Stimulated activated CD8-positive, alpha-beta memory T cell treated with anti-CD3 and anti-CD28 coated beads, Interleukin-15, amount 100 ng/mL, for 24 hours (primary cell): ENCODE results near the gene ABLIM2.

Experiments
- DNase-seq: peaks from one replicate; pipeline ENCODE4 v3.0.0-alpha.2; 2020; ENCODE audit warnings: low read depth

ABLIM2 gene

GRCh38 chr4:8070736-8071718, 87.6 kb downstream of the ABLIM2 start:
- DNase-seq: no peak

DNA sequence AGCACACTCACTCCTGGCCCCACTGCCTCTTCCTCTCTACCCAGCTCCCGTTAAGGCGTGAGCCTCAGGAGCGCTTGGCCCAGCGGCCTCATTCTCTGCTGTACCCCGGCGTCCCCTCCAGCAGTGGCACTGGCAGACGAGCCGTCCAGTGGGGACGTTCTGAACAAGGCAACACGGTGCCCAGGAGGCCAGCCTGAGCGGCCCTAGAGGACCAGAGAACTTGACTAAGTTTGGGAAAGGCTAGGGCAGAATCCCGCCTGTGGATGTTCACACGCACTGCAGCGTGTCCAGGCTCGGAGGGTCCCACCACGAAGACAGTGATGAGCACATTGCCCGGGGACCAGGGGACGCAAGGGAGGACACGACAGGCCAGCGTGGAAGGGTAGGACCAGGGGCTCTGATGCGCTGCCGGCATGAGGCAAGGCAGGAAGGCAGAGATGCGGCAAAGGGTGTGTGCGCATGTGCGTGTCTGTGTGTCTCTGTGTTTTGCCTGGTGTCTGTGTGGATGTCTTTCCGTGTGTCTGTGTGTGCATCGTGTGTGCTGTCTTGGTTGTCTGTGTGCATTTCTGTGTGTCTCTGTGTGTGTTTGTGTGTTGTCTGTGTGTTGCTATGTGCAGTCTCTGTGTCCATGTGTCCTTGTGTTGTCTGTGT, 89.4 kb downstream of the ABLIM2 start:
- DNase-seq: no peak

- no peak for DNase-seq
Observed at GRCh38 chr4:8067945-8068896, 90.4 kb downstream of the ABLIM2 start.

- no peak for DNase-seq
Observed at GRCh38 chr4:8067274-8067936, 91.2 kb downstream of the ABLIM2 start.

DNA sequence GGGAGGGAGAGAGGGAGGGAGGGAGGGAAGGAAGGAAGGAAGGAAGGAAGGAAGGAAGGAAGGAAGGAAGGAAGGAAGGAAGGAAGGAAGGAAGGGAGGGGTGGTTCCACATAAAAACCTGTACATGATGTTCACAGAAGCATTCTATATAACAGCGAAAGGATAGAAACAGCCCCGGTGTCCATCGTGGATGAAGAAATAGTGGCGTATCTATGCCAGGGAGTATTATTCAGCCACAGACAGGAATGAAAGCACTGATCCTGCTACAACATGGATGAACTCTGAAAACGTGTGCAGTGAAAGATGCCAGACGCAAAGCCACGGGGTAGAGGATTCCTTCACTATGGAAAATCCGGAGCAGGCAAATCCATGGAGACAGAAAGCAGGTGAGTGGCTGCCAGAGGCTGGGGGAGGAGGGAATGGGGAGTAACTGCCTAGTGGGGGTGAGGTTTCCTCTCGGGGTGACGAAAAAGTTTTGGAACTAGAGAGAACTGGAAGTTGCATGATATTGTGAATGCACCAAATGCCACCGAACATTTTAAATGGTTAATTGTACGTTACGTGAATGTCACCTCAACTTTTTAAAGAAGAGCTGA, 92.2 kb downstream of the ABLIM2 start:
- DNase-seq: no peak

DNA sequence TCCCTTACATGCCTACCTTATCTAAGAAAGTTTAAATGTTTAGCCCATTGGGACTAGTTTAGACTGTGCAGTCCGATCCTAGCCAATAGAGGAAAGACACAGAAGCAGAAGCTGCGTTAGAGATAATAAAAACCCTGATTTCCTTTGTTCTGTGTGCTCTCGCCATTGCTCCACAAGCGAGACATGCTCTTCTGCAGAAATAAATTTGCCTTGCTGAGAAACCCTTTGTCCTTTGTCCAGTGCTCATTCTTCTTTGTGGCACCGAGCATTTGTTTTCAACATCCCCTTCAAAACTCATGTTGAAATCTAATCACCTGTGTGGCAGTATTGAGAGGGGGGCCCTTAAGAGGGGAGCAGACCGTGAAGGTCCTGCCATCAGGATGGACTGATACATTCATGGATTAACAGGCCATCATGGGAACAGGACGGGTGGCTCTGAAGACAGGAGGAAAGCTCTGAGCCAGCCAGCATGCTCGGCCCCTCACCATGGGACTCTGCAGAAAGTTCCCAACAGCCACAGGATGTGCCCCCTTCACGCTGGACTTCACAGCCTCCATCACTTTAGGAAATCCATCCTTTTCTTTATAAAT, 94.5 kb downstream of the ABLIM2 start:
- no peak for DNase-seq

DNA sequence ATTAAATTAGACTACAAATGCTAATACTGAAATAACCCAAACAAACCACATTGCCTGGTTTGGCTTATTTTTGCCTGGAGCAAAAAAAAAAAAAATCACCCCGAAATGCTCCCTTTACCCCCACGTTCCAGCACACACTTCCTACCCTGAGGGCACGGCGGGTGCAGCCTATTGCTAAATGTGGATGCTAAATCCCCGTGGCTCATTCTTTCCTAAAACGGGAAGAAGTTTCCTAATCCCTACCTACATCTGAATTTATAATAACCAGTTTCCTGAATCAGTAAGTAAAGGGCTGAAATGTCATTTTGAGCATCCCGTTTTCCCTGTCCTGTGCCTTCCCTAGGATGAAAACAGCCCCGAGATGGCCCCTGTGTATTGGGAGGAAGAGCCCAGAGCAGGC, 97.0 kb downstream of the ABLIM2 start:
- DNase-seq: no peak

GRCh38 chr4:8061145-8061544, 97.5 kb downstream of the ABLIM2 start:
- DNase-seq: no peak

GRCh38 chr4:8060632-8061031, 98.0 kb downstream of the ABLIM2 start:
- DNase-seq: no peak

DNA sequence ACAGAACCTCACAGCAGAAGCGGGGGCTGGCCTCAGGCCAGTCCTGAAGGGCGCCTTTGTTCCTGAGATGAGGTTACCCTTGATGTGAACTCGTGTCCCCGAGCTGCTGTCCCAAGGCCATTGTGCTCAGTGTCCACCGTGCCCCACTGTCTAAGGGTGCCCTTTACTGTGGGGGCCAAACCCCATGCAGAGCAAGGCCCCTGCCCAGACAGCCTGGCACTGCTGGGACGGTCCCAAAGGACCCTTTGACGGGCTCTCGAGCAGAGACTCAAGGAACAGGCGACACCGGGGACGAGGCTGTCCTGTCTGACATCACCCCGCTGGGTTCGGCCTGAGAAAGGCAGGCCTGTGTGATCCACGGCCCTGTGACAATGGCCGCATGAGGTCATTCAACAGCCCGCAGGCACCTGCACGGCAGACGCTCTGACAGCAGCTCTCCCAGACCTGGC, 100.6 kb downstream of the ABLIM2 start:
- no peak for DNase-seq

- DNase-seq: no peak
Observed at GRCh38 chr4:8055206-8055605, 103.4 kb downstream of the ABLIM2 start.

DNA sequence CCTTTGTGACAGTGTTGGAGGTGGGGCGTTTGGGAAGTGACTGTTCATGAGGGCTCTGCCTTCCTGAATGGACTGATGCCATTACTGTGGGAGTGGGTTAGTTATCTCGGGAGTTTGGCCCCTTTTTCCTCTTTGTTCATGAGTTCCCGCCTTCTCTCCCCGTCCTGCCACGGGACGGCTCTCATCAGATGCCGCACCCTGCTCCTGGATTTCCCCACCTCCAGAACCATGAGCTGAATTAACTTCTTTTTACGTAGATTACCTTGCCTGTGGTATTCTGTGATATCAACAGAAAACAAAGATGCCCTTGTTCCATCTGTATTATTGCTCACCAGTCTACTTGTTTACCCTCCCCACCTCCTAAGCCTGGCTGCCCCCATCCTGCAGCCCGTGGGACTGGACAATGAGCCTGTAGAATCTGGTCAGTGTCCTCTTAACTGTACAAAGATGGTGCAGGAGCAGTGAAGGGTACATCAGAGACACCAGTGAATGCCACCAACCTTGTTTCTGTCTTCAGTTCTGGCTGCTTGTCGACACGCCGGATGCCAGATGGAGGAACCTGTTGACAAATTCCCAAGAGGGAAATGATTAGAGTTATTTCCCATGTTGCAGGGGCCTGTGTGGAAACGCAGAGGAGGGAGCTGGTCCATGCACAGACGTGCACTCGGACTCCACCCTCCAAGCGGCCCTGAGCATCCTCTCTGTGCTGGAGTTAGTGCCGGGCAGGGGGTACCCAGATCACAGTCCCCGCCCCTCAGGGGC, 104.7 kb downstream of the ABLIM2 start:
- DNase-seq: no peak

GRCh38 chr4:8052160-8052691, 106.4 kb downstream of the ABLIM2 start:
- no peak for DNase-seq

GRCh38 chr4:8051644-8052043, 107.0 kb downstream of the ABLIM2 start:
- no peak for DNase-seq

- no peak for DNase-seq
Observed at GRCh38 chr4:8050555-8051206, 107.9 kb downstream of the ABLIM2 start.

DNA sequence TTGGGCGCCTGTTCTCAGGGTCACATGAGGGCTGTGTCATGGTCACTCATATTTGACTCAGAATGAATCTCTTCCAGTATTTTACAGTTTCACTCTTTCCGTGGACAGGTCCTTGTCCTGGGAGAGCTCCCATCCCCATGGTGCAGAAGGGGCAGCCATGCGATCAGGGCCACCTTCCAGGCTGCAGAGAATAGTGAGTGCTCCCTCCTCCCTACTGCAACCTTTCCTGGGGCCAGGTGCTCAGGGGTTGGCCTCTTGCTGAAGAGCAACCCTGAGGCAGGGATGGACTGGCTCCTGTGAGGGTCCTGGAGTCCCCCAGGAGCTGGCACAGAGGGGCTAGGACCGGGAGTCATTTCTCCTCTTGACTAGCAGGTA, 108.4 kb downstream of the ABLIM2 start:
- no peak for DNase-seq

DNA sequence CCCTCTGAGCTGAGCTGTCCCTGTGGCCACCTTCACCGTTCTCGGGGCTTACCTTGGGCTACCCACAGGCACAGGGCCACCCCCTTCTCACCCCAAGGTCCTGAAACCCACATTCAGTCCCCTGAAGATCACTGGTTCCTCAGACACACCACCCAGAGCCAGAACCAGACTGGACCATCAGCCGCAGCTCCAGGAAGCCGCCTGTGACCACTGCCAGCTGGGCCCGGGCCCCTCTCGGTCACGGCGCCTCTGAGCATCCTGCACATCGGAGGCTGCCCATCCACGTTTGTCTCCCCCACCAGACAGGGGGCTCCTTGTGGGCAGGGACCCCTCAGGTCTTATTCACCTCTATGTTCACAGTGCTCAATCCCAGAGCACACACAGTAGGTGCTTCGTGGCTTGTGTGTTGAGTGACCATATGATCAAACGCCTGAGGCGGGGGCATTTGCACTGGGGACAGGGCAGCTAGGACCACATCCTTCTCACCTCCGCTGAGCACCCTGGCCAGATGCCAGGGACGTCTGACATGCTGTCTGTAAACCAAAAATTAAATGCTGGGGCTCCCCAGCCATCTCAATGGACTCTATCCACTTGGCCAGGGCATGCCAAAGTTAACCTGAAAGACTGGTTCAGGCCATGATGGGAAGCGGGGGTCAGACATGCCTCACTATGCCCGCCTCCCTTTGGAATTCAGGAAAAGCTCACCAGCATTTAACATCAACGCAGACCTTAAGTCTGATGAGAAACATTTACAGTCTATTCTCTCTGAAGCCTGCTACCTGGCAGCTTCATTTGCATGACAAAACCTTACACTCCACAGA, 109.5 kb downstream of the ABLIM2 start:
- DNase-seq: no peak
